Mesothelial cell of epicardium (in vitro differentiated cells): Measurements from ENCODE around the gene ADGRF5. TPM values are rescaled to one million over a fixed set of nuclear protein-coding genes. Genes with fewer than 3 reads are reported as not detected.

Source experiments
- DNase-seq, 2 experiments: peaks; one replicate each; pipeline ENCODE4 v3.0.0; 2021; ENCODE audit warnings: low spot score in 2 of 2; ENCODE audit not compliant: unreplicated experiment in 2 of 2
- H3K27ac Mint-ChIP-seq: 2 replicates; pipeline ENCODE4 v1.8.0; 2021; ENCODE audit warnings: mixed read lengths
- H3K27me3 Mint-ChIP-seq: 2 replicates; pipeline ENCODE4 v1.8.0; 2021; ENCODE audit warnings: low read depth, mixed read lengths
- H3K36me3 Mint-ChIP-seq: 2 replicates; pipeline ENCODE4 v1.8.0; 2021; ENCODE audit warnings: mixed read lengths
- H3K4me1 Mint-ChIP-seq: 2 replicates; pipeline ENCODE4 v1.8.0; 2021; ENCODE audit warnings: mixed read lengths
- H3K4me3 Mint-ChIP-seq: 2 replicates; pipeline ENCODE4 v1.8.0; 2021; ENCODE audit warnings: mild to moderate bottlenecking, moderate library complexity, mixed read lengths
- H3K9me3 Mint-ChIP-seq: 2 replicates; pipeline ENCODE4 v1.8.0; 2021; ENCODE audit warnings: mixed read lengths
- CTCF ChIP-seq: fragments of 200-600 bp; sonication (generic); IDR thresholded peaks from one replicate; pipeline ENCODE4 v1.5.0; 2021; ENCODE audit warnings: antibody characterized with exemption; ENCODE audit not compliant: unreplicated experiment
- total RNA-seq: library from RNA; stranded (reverse); gene quantifications from 3 replicates; pipeline ENCODE4 v1.2.1, GENCODE V29; 2021

The ADGRF5 gene
- total RNA-seq, 1 donor from 2014 or later = 0.16 TPM

GRCh38 chr6:46906776-46907175 lies 15.0 kb downstream of the ADGRF5 start:
- Mint-ChIP-seq H3K27me3 (no peaks in the 10 kb centered on the region), H3K9me3 (no peaks in the 10 kb centered on the region), H3K4me3 (no peak overlapping the region), H3K27ac (peak overlapping the region; percentile 7), H3K4me1 (peaks cover 13% of the 10 kb centered on the region), H3K36me3 (no peaks in the 10 kb centered on the region)
- TF ChIP-seq CTCF = no peak
- DNase-seq = no peak

GRCh38 chr6:46904117-46904516 lies 17.6 kb downstream of the ADGRF5 start:
- H3K27ac Mint-ChIP-seq = no peak overlapping the region
- H3K36me3 Mint-ChIP-seq = no peaks in the 10 kb centered on the region
- no peaks in the 10 kb centered on the region for H3K9me3 Mint-ChIP-seq
- no peak for DNase-seq
- H3K4me1 Mint-ChIP-seq = peaks cover 25% of the 10 kb centered on the region
- H3K4me3 Mint-ChIP-seq = no peak overlapping the region
- no peak for TF ChIP-seq CTCF
- no peaks in the 10 kb centered on the region for H3K27me3 Mint-ChIP-seq

GRCh38 chr6:46903175-46903574 lies 18.6 kb downstream of the ADGRF5 start:
- TF ChIP-seq CTCF = no peak
- no peak for DNase-seq

GRCh38 chr6:46901882-46902314 lies 19.8 kb downstream of the ADGRF5 start:
- no peak for TF ChIP-seq CTCF
- peak in 1 of 2 experiments; percentile 44 for DNase-seq
- H3K4me1 Mint-ChIP-seq = peaks cover 28% of the 10 kb centered on the region
- H3K9me3 Mint-ChIP-seq = no peaks in the 10 kb centered on the region
- H3K4me3 Mint-ChIP-seq = no peak overlapping the region
- H3K27ac Mint-ChIP-seq = no peak overlapping the region
- no peaks in the 10 kb centered on the region for H3K27me3 Mint-ChIP-seq
- no peaks in the 10 kb centered on the region for H3K36me3 Mint-ChIP-seq

More at GRCh38 chr6:46903175-46903574, 18.6 kb downstream of the ADGRF5 start:
- Mint-ChIP-seq H3K27me3 (no peaks in the 10 kb centered on the region), H3K4me1 (peaks cover 28% of the 10 kb centered on the region), H3K27ac (no peak overlapping the region), H3K36me3 (no peaks in the 10 kb centered on the region), H3K4me3 (no peak overlapping the region), H3K9me3 (no peaks in the 10 kb centered on the region)

GRCh38 chr6:46900266-46900665 lies 21.5 kb downstream of the ADGRF5 start:
- no peak for TF ChIP-seq CTCF
- Mint-ChIP-seq H3K9me3 (no peaks in the 10 kb centered on the region), H3K4me1 (peaks cover 23% of the 10 kb centered on the region), H3K27me3 (no peaks in the 10 kb centered on the region), H3K4me3 (no peak overlapping the region), H3K36me3 (no peaks in the 10 kb centered on the region), H3K27ac (no peak overlapping the region)
- DNase-seq = no peak

GRCh38 chr6:46899659-46900058 lies 22.1 kb downstream of the ADGRF5 start:
- no peaks in the 10 kb centered on the region for H3K36me3 Mint-ChIP-seq
- H3K27me3 Mint-ChIP-seq = no peaks in the 10 kb centered on the region
- H3K9me3 Mint-ChIP-seq = no peaks in the 10 kb centered on the region
- DNase-seq = no peak
- H3K27ac Mint-ChIP-seq = peak overlapping the region; percentile 44
- H3K4me3 Mint-ChIP-seq = no peak overlapping the region
- no peak for TF ChIP-seq CTCF
- H3K4me1 Mint-ChIP-seq = peaks cover 23% of the 10 kb centered on the region
